HG03469 (cell line): ENCODE results near the gene HOXA5.

Experiments
- ATAC-seq: cut with Tn5 transposase; IDR thresholded peaks from one replicate; pipeline ENCODE4 v1.9.1; 2021; ENCODE audit warnings: mild to moderate bottlenecking, moderate library complexity, moderate number of reproducible peaks; ENCODE audit not compliant: unreplicated experiment

HOXA5 gene

DNA sequence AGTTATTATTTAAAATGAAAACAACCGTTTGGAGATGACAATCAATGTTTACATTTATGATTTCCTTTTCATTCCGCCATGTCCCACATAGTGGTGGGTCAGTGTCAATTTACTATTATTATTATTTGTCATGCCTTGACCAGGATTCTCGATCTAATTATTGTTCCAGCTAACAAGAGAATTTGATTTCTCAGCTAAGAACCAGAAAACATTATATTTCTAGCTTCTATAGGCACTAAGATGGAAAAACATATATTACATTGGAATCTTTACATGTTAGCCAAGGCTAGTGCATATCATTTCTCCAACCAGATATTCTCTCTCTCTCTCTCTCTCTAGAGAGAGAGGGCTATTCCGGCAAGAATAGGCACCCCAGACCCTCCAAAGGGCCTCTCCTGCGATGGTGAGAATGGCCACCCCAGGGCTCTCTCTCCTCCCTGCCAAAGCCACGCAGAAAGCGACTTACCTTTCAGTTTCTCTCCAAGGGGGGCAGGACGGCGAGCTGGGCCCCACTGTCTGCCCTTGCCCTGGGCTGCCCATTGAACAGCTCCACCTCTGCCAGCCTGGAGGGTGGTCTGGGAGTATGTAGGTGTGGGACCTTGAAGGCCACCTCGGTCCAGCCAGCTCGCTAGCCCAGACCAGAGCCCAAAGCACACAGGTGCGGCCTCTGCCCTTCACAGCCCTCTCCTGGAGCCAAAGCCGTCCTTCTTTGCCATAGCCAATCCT lies 6.5 kb upstream of the HOXA5 start:
- no peak for ATAC-seq

DNA sequence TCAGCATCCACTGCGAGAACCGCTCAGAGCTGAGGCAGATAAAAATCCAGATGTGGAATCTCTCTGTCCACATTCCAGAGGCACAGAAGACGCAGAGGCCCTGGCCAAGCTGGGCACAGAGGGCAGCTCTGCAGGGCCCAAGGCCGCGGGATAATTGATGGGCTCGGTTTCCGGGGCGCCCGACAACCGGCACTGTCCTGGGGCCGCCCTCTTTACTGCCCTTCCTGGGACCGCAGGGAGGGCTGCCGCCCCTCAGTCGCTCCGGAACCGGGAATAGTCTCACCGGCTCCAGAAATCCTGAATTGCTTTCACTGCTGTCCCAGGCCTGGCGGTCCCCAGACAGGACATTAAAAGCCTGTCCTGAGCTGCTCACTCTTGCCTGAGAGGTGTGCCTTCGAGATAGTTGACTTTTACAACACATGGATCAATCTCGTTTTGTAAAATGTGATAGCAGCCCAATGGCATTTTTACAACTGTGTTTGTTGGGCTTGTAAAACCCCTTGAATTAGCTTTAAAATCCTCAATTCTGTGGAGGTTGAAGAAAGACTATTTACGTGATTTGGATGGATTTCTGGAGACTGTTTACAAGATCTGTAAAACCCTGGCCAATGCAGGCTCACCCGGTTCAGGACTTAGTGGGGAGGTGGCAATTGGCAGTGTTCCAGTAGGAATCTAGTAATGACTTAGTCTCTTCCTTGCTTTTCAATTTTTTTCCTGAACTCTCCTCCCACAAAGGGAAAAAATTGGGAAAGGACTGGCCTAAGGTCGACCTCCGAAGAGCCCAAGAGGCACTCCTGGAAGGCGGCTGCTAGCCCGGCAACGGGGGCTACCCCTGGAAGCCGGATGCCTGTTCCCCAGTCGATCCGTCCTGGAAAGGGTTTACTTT lies 5.5 kb upstream of the HOXA5 start:
- no peak for ATAC-seq

DNA sequence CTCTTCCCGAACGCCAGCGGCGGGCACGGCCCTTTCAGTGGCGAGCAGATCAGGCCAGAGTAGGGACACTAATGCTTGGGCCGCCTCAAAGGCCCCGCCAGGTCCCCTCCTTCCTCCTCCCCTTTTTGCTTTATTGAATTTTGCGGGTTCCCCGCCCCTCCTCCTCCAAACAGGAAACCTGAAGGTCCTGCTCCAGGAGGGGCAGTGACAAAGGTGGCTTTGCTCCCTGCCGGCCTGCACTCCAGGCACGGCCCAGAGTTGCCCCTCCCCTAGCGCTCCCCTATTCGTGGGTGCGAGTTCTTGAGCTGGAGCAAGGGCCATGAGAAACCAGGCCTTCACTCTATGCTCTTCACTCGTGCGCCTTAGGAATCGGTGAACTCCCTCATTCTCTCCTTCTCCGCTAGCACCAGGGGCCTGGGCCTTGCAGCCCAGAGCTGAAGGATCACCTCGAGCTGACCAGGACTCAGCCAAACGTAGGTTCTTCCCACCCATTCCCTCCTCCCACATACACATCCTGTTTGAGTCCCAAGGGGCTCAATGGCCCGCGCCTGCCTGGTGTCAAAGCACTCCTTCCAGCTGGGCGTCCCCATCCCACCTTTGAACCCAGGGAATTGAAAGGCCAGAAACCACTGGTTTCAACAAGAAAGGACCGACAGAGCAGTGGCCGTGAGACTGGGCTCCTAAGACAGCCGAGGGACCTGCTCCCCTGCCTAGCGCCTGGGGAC lies 4.7 kb upstream of the HOXA5 start:
- ATAC-seq: no peak

DNA sequence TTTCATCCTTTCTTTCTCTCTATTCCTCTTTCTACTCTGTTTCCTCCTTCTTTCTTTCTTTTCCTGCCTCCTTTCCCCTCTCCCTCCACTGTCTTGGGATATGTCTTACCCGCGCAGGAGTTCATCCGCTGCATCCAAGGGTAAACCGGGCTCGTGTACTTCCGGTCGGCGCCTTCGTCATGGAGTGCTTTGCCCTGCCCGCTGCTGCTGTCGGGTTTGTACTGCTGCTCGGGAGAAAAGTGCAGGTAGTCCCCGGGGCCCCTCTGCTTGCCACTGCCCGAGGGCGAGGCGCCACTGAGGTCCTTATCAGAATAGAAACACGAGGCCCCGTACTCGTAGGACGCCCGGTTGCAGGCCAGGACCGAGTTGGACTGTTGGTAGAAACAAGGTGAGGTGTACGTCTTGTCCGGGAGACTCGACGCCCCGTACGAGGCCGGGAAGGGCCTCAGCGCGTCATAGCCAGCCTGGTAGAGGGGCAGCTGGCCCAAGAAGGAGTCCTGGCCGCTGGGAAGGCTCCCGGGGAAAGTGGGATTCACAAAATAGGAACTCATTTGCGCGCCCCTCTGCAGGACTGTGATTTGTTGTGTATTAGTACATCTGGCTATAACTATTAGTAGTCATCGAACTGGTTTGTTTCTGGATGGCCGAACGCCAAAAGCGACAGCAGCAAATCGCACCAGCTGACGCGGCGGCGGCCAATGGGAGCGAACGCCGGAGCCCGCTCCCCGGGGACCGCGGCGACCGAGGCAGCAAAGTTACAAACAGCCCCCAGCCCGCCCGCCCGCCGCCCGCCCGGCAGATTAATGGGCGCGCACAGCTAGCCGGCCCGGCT lies 3.9 kb upstream of the HOXA5 start, which contains the start of gene HOXA6:
Gene HOXA6, minus strand, starts transcription at position 576 of the 832 bp plus-strand sequence. Its CDS starts 25 bp downstream, at position 551.
- no peak for ATAC-seq

DNA sequence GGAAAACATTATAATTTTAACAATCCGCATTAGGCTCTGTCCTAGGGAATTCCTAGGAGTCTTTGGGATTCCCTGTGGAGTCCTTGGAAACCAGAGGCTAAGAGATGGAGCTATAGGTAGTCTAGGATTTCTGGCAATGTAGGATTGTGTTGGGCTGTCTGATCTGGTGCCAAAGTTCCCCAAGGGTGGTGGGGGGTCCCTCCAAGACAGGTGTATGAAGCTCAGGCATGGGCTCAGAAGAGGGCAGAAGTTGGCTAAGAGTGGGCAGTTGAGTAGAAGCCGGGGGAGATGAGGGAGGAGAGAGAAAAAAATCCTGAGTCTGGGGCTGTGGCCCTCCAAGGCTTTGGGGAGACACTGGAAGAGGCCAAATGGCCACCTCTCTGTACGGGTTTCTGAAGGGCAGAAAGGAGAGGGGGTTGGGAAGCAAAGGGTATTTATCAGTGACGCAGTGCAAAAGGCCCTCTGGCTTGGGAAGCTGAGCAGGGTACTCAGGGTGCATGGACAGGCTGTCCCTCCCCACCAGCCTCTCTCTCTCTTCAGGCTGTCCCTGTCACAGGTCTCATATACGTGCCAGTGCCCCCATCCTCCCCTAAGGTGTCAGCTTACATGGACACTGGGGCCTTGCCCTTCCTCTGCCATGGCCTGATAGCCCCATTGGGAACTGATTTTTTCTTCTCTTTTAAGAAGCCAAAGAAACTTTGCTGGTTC lies 3.2 kb upstream of the HOXA5 start:
- no peak for ATAC-seq

DNA sequence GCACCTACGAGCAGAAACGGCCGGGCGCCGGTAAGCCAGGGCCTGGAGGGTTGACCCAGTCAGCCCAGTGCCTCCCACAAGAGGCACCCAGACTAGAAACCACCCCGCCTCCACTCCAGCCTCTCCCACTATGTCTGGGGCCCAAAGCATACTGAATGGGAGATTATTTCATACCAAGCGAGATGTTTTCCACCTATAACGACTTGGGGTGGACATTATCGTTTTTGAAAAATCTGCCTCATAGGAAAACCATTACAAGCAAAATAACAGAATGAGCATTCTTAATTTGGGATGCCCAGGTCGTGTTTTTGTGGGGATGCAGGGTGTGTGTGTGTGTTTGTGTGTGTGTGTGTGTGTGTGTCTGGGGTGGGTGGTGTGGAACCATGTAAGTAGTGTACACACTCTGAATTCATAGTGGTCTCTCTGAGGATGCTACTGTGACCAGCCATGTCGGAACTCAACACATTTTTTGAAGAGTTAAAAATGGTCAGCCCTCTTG lies 2.5 kb upstream of the HOXA5 start:
- ATAC-seq: no peak

DNA sequence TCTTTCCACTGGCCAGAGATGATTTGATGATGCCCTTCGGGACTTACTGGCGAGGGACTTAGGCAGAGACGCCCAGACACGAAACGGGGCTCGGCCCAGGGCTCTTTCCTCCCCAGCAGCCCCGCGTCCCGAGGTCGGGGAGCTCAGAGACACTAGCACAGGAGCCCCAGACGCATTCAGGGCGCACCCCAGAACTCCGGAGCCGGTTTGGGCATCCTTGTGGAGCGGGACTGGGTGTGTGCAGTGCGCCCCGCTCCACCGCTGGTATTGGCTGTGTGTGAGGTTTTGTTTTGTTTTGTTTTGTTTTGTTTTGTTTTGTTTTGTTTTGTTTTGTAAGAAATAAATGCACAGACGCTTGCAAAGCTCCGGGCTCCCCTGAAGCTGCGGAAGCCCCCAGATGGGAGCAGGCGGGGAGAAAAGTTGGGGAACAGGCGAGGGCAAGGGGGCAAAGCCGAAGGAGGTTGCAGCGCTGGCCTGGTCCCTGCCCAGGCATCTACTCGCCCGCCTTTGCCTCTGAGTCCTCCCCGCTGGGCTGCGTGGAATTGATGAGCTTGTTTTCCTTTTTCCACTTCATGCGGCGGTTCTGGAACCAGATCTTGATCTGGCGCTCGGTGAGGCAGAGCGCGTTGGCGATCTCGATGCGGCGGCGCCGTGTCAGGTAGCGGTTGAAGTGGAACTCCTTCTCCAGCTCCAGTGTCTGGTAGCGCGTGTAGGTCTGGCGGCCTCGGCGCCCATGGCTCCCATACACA lies 1.9 kb upstream of the HOXA5 start:
- ATAC-seq: no peak

DNA sequence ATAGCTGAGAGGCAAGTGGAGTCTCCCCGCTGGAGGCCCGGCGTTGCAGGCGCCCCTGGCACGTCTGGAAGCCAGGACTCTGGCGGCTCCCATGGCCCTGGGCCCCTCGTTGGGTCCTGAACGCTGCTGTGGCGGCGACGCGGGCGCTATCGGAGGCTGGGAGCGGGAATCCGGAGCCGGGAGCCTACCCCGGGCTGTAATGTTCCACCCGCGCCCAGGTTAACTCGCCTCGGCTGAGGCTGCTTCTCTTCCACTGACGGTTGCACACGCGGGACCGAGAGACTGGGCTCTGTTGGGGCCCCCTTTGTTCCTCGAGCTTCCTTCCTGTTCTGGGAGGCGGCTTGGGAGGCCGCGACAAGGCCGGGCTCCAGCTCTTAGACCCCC lies 1.3 kb upstream of the HOXA5 start:
- ATAC-seq: no peak

DNA sequence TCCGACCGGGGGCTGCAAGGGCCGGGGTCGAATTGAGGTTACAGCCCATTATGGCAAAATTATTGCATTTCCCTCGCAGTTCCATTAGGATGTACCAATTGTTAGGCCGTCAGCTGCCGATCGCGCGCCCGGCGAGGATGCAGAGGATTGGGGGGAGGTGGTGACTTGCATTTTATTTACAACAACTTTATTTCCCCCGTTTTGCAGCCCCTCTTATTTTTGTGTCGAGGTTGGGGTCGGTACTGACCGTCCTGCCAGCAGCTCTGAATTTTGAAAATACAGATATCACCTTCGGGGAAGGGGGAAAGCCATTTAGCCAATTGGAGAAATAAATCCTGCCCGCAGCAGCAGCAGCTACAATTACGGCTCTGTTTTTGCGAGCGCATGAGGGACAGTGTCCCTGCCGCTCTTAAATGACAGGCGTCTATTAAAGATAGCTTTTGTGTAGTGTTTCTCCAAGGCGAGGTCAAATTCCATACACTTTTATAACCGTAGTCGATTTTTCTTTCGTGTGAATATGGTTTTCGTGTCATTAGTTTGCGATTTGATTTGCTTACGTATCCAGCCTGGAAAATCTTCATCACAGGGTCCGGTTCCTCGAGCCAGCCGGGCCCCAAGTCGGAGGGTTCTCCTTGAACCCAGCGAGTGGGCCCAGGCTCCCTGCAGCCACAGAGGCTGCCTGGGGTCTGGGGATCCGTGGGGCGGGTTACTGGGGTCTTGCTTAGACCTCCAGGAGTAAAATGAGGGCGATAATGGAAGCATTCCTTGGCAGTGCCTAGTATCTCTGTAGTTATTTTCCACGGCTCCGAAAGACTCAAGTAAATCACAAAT lies 684 bp upstream of the HOXA5 start:
- ATAC-seq: no peak

DNA sequence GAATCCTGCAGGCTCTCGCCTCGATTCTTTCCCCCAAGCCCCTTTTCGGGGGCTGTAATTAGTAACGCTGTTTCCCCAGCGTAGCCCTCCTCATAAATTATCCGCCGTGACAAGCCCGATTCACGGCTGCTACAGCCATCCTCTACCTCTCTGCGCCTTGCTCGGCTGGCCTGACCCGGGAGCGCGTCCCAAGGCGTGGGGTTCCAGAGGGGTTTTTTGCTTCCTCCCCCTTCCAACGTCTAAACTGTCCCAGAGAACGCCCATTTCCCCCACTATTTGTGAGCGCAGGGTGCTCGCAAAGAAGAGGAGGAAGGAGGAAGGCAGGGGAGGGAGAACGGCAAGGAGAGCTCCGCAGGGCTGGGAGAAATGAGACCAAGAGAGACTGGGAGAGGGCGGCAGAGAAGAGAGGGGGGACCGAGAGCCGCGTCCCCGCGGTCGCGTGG lies 880 bp downstream of the HOXA5 start:
- no peak for ATAC-seq

DNA sequence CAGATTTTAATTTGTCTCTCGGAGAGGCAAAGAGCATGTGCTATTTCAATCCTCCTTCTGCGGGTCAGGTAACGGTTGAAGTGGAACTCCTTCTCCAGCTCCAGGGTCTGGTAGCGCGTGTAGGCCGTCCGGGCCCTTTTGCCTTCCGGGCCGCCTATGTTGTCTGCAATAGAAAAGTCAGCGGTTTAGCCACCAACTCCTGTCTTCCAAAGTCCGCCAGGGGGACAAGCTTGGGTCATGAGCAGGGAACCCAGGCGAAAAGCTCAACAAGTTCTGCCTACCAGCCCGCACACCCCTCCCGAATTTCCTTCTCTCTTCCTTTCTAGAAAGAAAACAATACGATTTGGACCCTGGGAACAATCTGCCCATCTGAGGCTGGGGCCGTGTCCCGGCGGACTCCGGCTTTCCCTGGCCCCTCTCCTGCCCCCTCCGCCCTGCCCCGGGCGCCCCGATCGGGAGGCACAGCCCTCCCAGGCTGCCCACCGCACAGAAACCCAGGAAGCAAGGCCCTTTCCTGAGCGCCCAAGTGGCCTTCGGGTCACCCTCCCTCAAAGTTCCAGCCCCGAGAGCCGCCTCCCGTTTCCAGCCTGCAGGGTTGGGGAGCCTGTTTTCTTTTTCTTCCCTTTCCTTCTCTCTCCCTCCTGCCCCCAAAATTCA lies 1.4 kb downstream of the HOXA5 start:
- ATAC-seq: no peak

DNA sequence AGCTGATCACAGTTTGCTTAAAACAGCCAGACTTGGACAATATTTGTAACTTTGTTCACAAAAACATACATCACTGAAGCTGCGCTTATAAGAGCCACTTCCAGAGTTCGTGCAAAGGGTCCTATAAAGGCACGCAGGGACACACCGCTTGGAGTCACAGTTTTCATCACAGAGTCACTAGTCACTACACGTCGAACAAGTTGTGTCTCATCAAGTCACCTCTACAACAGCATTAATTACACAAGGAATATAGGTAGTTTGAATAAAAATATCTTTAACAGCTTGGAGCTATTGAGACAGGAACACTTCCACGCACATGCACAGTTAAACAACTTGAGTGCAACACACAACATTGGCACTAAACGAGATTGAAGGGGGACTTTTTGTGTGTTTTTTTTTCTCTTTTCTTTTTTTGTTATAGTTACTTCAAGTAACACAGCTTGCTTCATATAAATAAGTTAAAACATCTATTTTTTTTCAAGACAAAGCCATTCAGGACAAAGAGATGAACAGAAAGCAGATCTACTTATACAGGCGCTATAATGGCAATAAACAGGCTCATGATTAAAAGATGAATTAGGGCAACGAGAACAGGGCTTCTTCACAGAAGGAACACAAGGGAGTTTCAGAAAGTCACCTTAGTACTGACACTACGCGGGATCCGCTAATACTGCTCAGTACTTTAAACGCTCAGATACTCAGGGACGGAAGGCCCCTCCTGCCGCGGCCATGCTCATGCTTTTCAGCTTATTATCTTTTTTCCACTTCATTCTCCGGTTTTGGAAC lies 2.2 kb downstream of the HOXA5 start:
- no peak for ATAC-seq

DNA sequence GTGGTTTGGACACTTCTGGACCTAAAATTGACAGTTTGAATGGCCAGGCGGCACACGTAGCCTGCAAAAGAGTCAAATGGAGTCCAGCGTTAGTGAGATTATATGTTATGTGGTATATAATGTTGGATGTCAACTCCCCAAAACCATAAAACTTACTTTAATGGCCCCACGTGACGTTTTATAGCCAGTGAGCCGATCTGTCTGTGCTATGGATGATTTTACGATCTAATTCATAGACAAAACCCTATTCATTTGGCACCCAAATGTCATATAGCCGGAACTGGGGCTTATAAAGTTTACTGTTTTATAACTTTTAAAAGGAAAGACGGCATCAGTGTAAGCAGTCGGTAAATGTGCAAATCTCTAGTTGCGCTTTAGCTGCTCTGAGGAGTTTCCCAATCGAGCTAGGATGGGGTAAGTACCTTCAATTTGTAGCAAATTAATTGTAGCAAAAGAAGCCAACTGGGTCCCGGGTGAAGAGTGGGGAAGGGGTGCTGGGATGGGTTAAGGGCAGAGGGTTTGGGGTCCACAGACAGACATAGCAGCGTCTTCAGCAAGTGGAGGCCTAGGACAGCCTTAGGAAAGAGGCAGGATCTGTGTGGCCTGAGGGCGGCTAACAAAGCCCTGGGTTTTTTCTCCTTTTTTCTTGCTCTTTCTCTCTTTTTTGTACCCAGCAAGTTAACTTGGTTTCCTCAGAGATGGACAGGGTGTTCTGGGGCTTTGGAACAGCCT lies 3.2 kb downstream of the HOXA5 start:
- ATAC-seq: no peak

DNA sequence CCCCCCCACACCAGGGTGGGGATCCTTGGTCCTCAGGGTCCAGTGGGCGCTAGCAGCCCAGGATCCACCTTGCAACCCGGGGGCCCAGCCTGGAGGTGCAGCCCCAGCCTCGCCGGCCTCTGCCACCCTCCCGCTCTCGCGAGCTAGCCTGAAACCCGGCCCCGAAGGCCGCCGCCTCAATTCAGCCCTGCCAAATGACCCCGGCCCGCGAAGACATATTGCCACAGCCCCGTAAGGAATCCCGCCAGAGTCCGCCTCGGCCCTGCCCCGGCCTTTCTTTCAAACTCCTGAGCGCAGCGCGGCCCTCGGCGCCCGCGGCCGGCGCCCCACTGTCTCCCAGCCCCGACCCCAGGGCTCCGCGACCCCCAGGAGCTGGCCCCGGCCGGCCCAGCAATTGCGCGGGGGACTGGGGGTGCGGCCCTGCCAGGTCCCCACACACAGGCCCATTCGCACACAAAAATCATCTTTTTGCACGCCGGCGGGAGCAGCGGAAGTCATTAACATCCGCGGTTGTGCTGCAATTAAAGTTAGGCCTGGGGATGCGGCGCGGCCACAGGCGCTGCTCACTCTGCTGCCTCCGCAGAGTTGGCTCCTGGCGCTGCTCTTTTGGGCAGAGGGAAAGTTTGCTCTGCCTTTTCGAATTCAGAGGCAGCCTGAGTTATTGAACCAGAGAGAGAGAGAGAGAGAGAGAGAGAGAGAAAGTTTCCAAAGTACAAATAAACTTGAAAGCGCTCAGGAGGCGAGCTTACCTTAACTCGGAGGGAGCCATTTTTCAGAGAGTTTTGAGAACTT lies 4.0 kb downstream of the HOXA5 start:
- ATAC-seq: no peak

DNA sequence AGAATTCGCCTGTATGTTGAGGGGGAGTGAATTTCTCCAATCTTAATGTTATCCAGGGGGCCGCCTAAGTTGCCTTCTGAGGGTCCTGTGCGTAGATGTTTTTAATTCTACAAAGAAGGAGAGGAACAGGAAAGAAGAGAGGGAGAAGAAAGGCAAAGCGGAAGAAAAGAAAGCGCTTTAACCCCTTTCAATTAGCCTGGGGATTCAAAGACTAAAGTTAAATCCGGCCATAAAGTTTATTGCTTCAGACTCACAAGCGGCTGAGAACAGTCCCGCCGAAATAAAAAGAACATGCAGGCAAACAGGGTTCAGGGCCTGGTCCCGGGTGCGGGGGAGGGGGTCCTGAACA lies 4.5 kb downstream of the HOXA5 start:
- ATAC-seq: no peak
